ENCODE data around the gene GNG8. TPM values are rescaled to one million over a fixed set of nuclear protein-coding genes. Genes with fewer than 3 reads are reported as not detected.

The GNG8 gene
- total and polyA plus RNA-seq, 2 experiments from 2014 or later = 5.9 TPM; not detected in 1

DNA sequence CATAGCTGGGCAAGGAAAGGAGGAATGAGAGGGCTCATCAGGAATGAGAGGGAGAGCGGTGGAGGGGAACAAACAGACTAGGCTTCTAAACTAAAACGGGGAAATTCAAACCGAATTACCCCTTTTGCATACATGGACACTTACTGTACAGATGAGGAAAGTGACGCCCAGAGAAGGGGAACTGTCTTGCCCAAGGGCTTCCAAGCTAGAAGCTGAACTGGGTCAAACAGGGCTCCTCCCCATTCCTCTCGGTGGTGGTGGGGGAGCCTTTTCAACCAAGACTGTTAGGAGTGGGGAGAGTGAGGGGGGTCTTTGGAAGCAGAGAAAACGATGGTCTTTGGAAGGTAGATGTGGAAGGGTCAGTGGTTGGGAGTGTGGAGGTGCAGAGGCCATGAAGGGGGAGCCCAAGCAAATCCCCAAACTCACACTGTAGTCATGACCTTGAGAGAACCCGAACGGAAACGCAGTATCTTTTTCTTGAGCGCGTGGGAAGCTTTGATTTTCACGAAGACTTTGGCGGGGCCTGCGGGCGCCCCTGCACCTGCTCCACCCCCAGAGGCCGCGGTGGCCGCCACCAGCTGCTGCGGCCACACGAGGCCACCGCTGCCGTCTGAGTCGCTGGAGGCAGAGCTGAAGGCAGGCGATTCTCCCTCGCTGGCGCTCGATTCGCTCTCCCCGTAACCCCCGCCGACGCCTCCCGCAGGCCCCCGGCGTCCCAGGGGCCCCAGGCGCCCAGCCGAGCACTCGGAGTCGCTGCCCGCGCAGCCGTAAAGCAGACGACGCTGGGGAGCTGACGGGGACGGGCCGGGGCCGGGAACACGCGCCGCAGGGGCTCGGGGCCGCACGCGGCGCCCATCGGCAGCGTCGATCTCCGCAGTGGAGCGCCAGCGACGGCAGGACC, 12.3 kb upstream of the GNG8 start:
- H3K36me3 Mint-ChIP-seq (ENCODE audit: low read depth) = peaks cover 7% of the 10 kb centered on the region; the same call in 1 of the 3 replicates
- TF ChIP-seq EZH2 (IDR thresholded peaks at IDR 0.05; ENCODE audit: low read depth, unreplicated experiment) (peak; percentile 68), STAT1 (IDR thresholded peaks at IDR 0.05; ENCODE audit: unreplicated experiment) (no peak)
- TF ChIP-seq, protein P1, sequence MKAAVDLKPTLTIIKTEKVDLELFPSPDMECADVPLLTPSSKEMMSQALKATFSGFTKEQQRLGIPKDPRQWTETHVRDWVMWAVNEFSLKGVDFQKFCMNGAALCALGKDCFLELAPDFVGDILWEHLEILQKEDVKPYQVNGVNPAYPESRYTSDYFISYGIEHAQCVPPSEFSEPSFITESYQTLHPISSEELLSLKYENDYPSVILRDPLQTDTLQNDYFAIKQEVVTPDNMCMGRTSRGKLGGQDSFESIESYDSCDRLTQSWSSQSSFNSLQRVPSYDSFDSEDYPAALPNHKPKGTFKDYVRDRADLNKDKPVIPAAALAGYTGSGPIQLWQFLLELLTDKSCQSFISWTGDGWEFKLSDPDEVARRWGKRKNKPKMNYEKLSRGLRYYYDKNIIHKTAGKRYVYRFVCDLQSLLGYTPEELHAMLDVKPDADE (IDR thresholded peaks at IDR 0.05) = no peak
- peak overlapping the region; percentile 61 for H3K4me3 Mint-ChIP-seq
- Histone ChIP-seq H3K79me2 (replicated peaks; ENCODE audit: insufficient read depth) (no peaks in the 10 kb centered on the region), H3K27ac (ENCODE audit: low read depth) (no peak overlapping the region), H3K4me2 (peak overlapping the region; percentile 75), H3F3A (replicated peaks; ENCODE audit: low read depth) (no peaks in the 10 kb centered on the region), H4K20me1 (replicated peaks; ENCODE audit: insufficient read depth) (no peaks in the 10 kb centered on the region), H3K9me2 (ENCODE audit: insufficient read depth) (no peaks in the 10 kb centered on the region), H2AFZ (0 out of 2 replicates have a peak overlapping the region, but pooled peaks have one; percentile 14), H3K4me1 (ENCODE audit: insufficient read depth) (no peaks in the 10 kb centered on the region), H3K27me3 (ENCODE audit: insufficient read depth) (peaks cover 74% of the 10 kb centered on the region), H3K36me3 (ENCODE audit: insufficient read depth) (no peaks in the 10 kb centered on the region), H3K4me3 (peak overlapping the region; percentile 50)
- peaks cover 7% of the 10 kb centered on the region for H3K4me1 Mint-ChIP-seq
- H3K27me3 Mint-ChIP-seq (ENCODE audit: insufficient read depth, low read depth, poor library complexity) = peaks cover 42% of the 10 kb centered on the region
- ATAC-seq (peak; percentile 67), DNase-seq (ENCODE audit: low spot score) (peak; percentile 61)
- H3K27ac Mint-ChIP-seq = no peak overlapping the region
- peaks cover 15% of the 10 kb centered on the region for H3K9me3 Mint-ChIP-seq

DNA sequence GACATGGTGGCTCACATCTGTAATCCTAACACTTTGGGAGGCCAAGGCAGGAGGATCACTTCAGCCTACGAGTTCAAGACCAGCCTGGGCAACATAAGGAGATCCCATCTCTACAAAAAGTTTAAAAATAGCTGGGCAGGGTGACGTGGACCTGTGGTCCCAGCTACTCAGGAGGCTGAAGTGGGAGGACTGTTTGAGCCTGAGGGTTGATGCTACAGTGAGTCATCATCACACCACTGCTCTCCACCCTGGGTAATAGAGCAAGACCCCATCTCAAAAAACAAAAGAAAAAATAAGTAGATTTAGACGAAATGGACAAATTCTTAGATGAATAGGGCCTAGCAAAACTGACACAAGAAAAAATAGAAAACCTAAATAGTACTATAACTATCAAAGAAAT, 10.4 kb upstream of the GNG8 start:
- Mint-ChIP-seq H3K4me3 (no peak overlapping the region), H3K27me3 (ENCODE audit: insufficient read depth, low read depth, poor library complexity) (peaks cover 46% of the 10 kb centered on the region)

DNA sequence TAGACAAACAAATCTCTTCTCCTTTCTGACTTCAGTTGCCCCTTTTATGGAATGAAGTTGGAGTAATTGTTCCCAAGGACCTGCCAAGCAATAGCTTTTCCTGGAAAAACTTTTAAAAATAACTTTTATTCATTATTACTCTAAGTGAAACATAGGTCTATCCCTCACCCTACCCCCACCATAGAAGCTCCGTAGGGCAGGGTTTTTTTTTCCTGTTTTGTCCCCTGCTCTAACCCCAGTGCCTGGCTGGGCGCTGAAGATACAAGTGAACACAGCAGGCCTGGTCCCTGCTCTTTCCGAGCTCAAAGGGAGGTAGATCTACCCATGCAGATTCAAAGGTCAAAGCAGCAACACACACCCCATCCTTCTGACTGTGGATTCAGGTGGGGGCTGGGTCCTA, 8.7 kb upstream of the GNG8 start:
- peaks cover 44% of the 10 kb centered on the region for H3K27me3 Mint-ChIP-seq (ENCODE audit: insufficient read depth, low read depth, poor library complexity)
- peak; percentile 15 for ATAC-seq
- TF ChIP-seq, protein P2, sequence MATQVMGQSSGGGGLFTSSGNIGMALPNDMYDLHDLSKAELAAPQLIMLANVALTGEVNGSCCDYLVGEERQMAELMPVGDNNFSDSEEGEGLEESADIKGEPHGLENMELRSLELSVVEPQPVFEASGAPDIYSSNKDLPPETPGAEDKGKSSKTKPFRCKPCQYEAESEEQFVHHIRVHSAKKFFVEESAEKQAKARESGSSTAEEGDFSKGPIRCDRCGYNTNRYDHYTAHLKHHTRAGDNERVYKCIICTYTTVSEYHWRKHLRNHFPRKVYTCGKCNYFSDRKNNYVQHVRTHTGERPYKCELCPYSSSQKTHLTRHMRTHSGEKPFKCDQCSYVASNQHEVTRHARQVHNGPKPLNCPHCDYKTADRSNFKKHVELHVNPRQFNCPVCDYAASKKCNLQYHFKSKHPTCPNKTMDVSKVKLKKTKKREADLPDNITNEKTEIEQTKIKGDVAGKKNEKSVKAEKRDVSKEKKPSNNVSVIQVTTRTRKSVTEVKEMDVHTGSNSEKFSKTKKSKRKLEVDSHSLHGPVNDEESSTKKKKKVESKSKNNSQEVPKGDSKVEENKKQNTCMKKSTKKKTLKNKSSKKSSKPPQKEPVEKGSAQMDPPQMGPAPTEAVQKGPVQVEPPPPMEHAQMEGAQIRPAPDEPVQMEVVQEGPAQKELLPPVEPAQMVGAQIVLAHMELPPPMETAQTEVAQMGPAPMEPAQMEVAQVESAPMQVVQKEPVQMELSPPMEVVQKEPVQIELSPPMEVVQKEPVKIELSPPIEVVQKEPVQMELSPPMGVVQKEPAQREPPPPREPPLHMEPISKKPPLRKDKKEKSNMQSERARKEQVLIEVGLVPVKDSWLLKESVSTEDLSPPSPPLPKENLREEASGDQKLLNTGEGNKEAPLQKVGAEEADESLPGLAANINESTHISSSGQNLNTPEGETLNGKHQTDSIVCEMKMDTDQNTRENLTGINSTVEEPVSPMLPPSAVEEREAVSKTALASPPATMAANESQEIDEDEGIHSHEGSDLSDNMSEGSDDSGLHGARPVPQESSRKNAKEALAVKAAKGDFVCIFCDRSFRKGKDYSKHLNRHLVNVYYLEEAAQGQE (IDR thresholded peaks at IDR 0.05; ENCODE audit: unreplicated experiment) = no peak
- no peak for TF ChIP-seq POLR2AphosphoS5 (IDR thresholded peaks at IDR 0.05; ENCODE audit: low read depth)
- TF ChIP-seq JUNB (IDR thresholded peaks at IDR 0.05; ENCODE audit: unreplicated experiment) = no peak
- TF ChIP-seq CREB1 (CRISPR knock-in tag; IDR thresholded peaks at IDR 0.05; ENCODE audit: low read depth) = no peak
- TF ChIP-seq, protein P3, sequence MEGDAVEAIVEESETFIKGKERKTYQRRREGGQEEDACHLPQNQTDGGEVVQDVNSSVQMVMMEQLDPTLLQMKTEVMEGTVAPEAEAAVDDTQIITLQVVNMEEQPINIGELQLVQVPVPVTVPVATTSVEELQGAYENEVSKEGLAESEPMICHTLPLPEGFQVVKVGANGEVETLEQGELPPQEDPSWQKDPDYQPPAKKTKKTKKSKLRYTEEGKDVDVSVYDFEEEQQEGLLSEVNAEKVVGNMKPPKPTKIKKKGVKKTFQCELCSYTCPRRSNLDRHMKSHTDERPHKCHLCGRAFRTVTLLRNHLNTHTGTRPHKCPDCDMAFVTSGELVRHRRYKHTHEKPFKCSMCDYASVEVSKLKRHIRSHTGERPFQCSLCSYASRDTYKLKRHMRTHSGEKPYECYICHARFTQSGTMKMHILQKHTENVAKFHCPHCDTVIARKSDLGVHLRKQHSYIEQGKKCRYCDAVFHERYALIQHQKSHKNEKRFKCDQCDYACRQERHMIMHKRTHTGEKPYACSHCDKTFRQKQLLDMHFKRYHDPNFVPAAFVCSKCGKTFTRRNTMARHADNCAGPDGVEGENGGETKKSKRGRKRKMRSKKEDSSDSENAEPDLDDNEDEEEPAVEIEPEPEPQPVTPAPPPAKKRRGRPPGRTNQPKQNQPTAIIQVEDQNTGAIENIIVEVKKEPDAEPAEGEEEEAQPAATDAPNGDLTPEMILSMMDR (conservative IDR thresholded peaks at IDR 0.05; ENCODE audit: low read depth in 2 of 2) = no peak
- TF ChIP-seq ZNF114 (CRISPR knock-in tag; IDR thresholded peaks at IDR 0.05) = no peak
- TF ChIP-seq STAT1 (IDR thresholded peaks at IDR 0.05; ENCODE audit: unreplicated experiment) = no peak

More for the DNA sequence above, 10.4 kb upstream of the GNG8 start:
- ATAC-seq (no peak), DNase-seq (ENCODE audit: low spot score) (no peak)
- TF ChIP-seq, protein P1 (IDR thresholded peaks at IDR 0.05) = no peak
- Histone ChIP-seq H3K27ac (ENCODE audit: low read depth) (no peak overlapping the region), H3K27me3 (ENCODE audit: insufficient read depth) (peaks cover 87% of the 10 kb centered on the region), H3F3A (replicated peaks; ENCODE audit: low read depth) (no peaks in the 10 kb centered on the region), H3K4me3 (no peak overlapping the region), H4K20me1 (replicated peaks; ENCODE audit: insufficient read depth) (no peaks in the 10 kb centered on the region), H3K4me1 (ENCODE audit: insufficient read depth) (no peaks in the 10 kb centered on the region), H2AFZ (no peak overlapping the region), H3K79me2 (replicated peaks; ENCODE audit: insufficient read depth) (no peaks in the 10 kb centered on the region), H3K36me3 (ENCODE audit: insufficient read depth) (no peaks in the 10 kb centered on the region), H3K9me2 (ENCODE audit: insufficient read depth) (no peaks in the 10 kb centered on the region), H3K4me2 (no peak overlapping the region)
- peaks cover 15% of the 10 kb centered on the region for H3K9me3 Mint-ChIP-seq
- H3K36me3 Mint-ChIP-seq (ENCODE audit: low read depth) = peaks cover 7% of the 10 kb centered on the region; the same call in 1 of the 3 replicates
- H3K4me1 Mint-ChIP-seq = peaks cover 7% of the 10 kb centered on the region
- H3K27ac Mint-ChIP-seq = no peak overlapping the region

More for the DNA sequence above, 8.7 kb upstream of the GNG8 start:
- Histone ChIP-seq H2AFZ (no peak overlapping the region), H3K4me2 (no peak overlapping the region), H3K27me3 (ENCODE audit: insufficient read depth) (peaks cover 87% of the 10 kb centered on the region), H3K36me3 (ENCODE audit: insufficient read depth) (no peaks in the 10 kb centered on the region), H3K9me2 (ENCODE audit: insufficient read depth) (no peaks in the 10 kb centered on the region), H3K4me3 (no peak overlapping the region), H3K79me2 (replicated peaks; ENCODE audit: insufficient read depth) (no peaks in the 10 kb centered on the region), H3K4me1 (ENCODE audit: insufficient read depth) (peaks cover 8% of the 10 kb centered on the region; the same call in 1 of the 2 replicates), H3F3A (replicated peaks; ENCODE audit: low read depth) (0 out of 2 replicates have a peak, but pooled peaks cover 3% of the 10 kb centered on the region), H3K27ac (ENCODE audit: low read depth) (no peak overlapping the region), H4K20me1 (replicated peaks; ENCODE audit: insufficient read depth) (no peaks in the 10 kb centered on the region)
- no peak for DNase-seq (ENCODE audit: low spot score)
- Mint-ChIP-seq H3K36me3 (ENCODE audit: low read depth) (peaks cover 3% of the 10 kb centered on the region; the same call in 1 of the 3 replicates), H3K27ac (no peak overlapping the region), H3K4me3 (no peak overlapping the region), H3K4me1 (peaks cover 7% of the 10 kb centered on the region), H3K9me3 (peaks cover 7% of the 10 kb centered on the region)

Measured in GM23338 (cell line).